Measurements from ENCODE around the gene CCSER1.
"Not testable (repeated sequence)": the region's sequence is repeated elsewhere in the genome, so short reads cannot be mapped to it uniquely, and the experiment has no call there.

CCSER1 gene

DNA sequence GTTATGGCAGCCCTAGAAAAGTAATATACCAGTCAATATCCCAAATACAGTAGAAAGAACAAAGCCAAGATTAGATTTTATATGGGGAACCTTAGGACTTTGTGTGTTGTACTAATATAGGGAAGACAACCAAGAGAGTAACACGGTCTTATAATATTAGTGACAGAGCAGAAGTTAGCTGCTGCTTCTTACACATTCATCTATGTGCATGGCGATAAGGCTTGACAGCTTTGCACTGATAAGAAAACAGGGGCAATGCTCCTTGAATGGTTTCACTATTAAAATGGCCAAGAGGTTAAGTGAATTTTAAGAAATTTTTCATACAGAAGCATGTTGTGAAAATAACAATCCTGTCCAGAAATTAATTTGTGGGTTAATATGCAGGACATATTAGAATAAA, 521.6 kb downstream of the CCSER1 start:
- DNase-seq (ENCODE audit: low read depth in 3 of 3, low spot score in 1 of 3): no peak

DNA sequence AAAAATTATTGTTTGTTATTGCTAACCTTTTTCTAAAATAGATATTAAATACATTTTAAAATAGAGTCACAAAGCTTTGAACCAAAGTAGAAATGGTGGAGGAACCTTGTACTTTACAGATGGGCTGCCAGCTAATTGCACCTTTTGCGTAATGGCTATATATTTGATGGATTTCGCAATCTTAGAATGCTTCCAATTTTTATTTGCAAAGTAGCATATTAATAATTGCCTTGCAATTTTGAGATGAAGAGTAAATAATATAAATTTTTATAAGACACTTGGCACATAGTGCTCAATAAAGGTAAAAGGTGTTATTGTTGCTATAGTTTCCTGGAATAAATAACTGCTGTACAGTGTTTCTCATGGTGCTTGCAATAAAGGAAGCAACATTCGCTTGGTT, 533.5 kb downstream of the CCSER1 start:
- no peak for DNase-seq (ENCODE audit: low read depth in 3 of 3, low spot score in 1 of 3)

GRCh38 chr4:90670183-90670582, 543.0 kb downstream of the CCSER1 start:
- DNase-seq (ENCODE audit: low read depth in 3 of 3, low spot score in 1 of 3): no peak

DNA sequence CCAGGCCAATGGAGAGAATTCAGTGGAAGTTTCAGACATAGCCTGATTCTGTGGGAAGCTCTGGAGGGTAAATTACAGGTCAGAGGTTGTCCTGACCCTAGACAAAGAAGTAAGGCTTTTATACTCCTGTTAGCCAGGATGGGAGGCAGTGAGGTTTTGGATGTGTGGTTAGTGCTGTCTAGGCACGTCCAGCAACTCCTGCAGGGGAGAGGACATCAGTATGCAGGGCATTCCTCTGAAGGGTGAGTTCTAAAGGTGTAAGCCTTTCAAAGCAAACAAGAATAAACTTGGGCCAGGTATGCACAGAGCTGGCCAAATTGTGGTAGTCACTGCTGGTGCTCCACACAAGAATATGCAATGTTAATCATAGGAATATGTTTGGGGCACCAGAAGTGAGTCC, 562.5 kb downstream of the CCSER1 start:
- DNase-seq (ENCODE audit: low read depth in 3 of 3, low spot score in 1 of 3): no peak

- DNase-seq (ENCODE audit: low read depth in 3 of 3, low spot score in 1 of 3): no peak
Measured at GRCh38 chr4:90695411-90695810, 568.2 kb downstream of the CCSER1 start.

GRCh38 chr4:90705501-90705900, 578.3 kb downstream of the CCSER1 start:
- DNase-seq (ENCODE audit: low read depth in 3 of 3, low spot score in 1 of 3): not testable (repeated sequence)

- no peak for DNase-seq (ENCODE audit: low read depth in 3 of 3, low spot score in 1 of 3)
Measured at GRCh38 chr4:90715242-90715641, 588.0 kb downstream of the CCSER1 start.

DNA sequence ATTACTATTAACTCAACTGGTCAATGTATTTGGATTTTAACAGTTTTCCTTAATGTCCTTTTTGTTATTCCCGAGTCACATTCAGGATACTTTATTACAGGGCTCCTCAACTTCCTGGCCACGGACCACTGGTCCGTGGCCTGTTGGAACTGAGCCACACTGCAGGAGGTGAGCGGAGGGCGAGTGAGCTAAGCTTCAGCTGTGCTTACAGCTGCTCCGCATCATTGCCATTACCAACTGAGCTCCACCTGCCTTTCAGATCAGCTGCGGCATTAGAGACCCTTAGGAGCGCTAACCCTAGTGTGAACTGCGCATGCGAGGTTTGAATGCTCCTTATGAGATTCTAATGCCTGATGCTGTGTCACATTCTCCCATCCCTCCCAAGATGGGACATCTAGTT, 591.7 kb downstream of the CCSER1 start:
- no peak for DNase-seq (ENCODE audit: low read depth in 3 of 3, low spot score in 1 of 3)

GRCh38 chr4:90727938-90728337, 600.7 kb downstream of the CCSER1 start:
- DNase-seq (ENCODE audit: low read depth in 3 of 3, low spot score in 1 of 3): no peak

DNA sequence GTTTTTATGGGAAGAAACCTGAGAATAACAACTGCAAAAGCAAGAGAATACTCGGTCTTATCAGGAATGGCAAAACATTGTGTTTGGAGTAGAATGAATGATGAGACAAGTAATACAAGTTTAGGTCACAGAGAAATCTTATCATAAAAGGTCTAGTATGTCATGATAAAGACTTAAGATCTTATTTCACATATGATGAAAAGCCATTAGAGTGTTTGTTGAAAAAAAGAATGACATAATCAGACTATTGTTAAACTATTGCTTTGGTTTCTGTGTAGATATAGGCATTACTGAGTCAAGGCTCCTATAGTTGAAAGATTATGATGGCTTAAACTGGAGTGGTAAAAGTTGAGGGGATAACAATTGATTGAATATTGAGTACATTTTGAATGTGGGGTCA, 603.6 kb downstream of the CCSER1 start:
- no peak for DNase-seq (ENCODE audit: low read depth in 3 of 3, low spot score in 1 of 3)

DNA sequence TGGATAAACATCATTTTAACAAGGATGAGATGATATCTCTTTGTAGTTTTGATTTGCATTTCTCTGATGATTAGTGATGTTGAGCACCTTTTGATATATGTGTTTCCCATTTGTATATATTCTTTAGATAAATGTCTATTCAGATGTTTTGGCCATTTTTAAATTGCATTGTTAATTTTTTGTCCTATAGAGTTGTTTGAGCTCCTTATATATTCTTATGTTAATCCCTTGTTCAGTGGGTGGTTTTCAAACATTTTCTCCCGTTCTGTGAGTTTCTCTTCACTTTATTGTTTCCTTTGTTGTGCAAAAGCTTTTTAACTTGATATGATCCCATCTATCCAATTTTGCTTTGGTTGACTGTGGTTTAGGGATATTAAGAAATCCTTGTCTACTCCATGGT, 606.0 kb downstream of the CCSER1 start:
- no peak for DNase-seq (ENCODE audit: low read depth in 3 of 3, low spot score in 1 of 3)

GRCh38 chr4:90745176-90745575, 618.0 kb downstream of the CCSER1 start:
- DNase-seq (ENCODE audit: low read depth in 3 of 3, low spot score in 1 of 3): no peak

- DNase-seq (ENCODE audit: low read depth in 3 of 3, low spot score in 1 of 3): no peak
Measured at GRCh38 chr4:90753068-90753467, 625.9 kb downstream of the CCSER1 start.

DNA sequence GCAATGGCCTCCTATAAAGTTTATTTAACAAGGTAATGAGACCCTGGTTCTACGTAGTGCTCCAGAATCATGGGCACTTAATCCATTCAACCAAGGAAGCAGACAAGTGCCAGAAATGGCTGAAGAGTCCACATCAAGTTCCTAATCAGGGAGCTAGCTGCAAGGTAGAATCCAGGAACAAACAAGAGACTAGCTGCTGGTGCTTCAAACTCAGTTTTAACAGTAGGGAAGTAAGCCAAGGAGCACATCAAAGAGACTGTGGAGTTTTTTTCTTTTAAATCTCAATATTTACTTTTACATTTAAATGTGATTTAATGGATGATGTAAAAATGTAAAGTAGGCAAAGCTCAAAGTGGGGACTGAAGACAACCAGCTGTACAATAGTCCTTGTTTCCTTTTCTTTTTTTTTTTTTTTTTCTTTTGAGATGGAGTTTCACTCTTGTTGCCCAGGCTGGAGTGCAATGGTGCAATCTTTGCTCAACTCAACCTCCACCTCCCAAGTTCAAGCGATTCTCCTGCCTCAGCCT, 630.4 kb downstream of the CCSER1 start:
- DNase-seq (ENCODE audit: low read depth in 3 of 3, low spot score in 1 of 3): no peak

GRCh38 chr4:90760059-90760458, 632.9 kb downstream of the CCSER1 start:
- DNase-seq (ENCODE audit: low read depth in 3 of 3, low spot score in 1 of 3): no peak

DNA sequence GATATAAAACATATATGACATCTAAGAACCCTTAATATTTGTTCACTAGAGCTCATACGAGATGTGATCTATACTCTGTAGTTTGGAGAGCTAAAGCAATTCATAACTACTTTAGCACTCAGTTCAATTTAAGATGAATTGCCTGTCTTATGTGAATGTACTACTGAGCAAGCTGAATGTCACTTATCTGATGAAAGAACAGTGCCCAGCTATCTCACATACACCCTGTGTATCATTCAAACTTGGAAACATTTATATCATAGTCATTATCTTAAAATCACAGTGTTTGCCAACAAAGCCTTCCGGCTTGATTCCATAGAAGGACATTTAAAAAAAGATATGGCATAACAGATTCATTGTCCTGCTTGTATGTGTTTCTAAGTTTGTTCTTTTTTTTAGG, 639.6 kb downstream of the CCSER1 start:
- no peak for DNase-seq (ENCODE audit: low read depth in 3 of 3, low spot score in 1 of 3)

- DNase-seq (ENCODE audit: low read depth in 3 of 3, low spot score in 1 of 3): no peak
Measured at GRCh38 chr4:90769251-90769650, 642.1 kb downstream of the CCSER1 start.

DNA sequence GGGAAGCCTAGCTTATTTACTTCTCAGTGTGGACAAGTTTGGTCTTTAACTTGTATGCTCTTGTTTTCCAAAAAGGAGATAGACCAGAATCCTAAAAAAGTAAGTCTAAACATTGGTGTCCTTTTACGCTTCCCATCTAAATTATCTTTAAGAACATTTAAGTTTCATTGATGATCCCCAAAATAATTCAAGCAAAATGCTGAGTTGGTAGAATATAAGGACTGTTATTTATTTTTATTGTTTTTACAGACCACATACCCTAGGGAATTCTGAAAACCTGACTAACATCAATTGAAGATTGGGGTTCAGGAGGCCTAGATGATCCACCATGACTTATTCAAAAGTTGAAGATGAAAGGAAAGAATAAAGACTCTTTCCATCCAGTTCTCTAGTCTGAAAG, 653.0 kb downstream of the CCSER1 start:
- DNase-seq (ENCODE audit: low read depth in 3 of 3, low spot score in 1 of 3): no peak

GRCh38 chr4:90786602-90787001, 659.4 kb downstream of the CCSER1 start:
- no peak for DNase-seq (ENCODE audit: low read depth in 3 of 3, low spot score in 1 of 3)

GRCh38 chr4:90792696-90793095, 665.5 kb downstream of the CCSER1 start:
- DNase-seq (ENCODE audit: low read depth in 3 of 3, low spot score in 1 of 3): no peak

GRCh38 chr4:90798948-90799347, 671.8 kb downstream of the CCSER1 start:
- DNase-seq (ENCODE audit: low read depth in 3 of 3, low spot score in 1 of 3): no peak

GRCh38 chr4:90799895-90800294, 672.7 kb downstream of the CCSER1 start:
- no peak for DNase-seq (ENCODE audit: low read depth in 3 of 3, low spot score in 1 of 3)

GRCh38 chr4:90815569-90815968, 688.4 kb downstream of the CCSER1 start:
- DNase-seq (ENCODE audit: low read depth in 3 of 3, low spot score in 1 of 3): no peak

DNA sequence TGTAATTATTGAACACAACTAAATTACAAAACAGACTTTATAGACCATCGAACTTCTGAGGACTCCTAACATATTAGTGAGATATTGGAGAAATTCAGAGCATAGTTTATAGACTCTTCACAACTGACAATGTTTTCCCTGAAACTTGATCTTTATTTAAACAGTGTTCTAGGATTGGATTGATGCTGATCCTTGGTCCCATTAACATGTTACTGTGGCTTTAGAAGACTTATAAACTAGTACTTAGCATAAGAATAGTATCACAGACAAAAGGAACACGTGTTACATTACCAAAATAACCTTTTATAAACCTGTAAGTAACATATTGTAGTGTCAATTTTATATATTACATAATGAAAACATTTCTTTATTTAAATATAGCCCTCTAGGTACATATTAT, 689.6 kb downstream of the CCSER1 start:
- DNase-seq (ENCODE audit: low read depth in 3 of 3, low spot score in 1 of 3): no peak
